Stimulated activated CD8-positive, alpha-beta memory T cell treated with anti-CD3 and anti-CD28 coated beads, Interleukin-4, amount 100 ng/mL, for 24 hours (primary cell): ENCODE results near the gene OR6Q1.
"Not testable (repeated sequence)": the region's sequence is repeated elsewhere in the genome, so short reads cannot be mapped to it uniquely, and the experiment has no call there.

Experiments used
- DNase-seq: peaks from one replicate; pipeline ENCODE4 v3.0.0-alpha.2; 2020; ENCODE audit warnings: low read depth

The OR6Q1 gene, protein sequence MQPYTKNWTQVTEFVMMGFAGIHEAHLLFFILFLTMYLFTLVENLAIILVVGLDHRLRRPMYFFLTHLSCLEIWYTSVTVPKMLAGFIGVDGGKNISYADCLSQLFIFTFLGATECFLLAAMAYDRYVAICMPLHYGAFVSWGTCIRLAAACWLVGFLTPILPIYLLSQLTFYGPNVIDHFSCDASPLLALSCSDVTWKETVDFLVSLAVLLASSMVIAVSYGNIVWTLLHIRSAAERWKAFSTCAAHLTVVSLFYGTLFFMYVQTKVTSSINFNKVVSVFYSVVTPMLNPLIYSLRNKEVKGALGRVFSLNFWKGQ

DNA sequence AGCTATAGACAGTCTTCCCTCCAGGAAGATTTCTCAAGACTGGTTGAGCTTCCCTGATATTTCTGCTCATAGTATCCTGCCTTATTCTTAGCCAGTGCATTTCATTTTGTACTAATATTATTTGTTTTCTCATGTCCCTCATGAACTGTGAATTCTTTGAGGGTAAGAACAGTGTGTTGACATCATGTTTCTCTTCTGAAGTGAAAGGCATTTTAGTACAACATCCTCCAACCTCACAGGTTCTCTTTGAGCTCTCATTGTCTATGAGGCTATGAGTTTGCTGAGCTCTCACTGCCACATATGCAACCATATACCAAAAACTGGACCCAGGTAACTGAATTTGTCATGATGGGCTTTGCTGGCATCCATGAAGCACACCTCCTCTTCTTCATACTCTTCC lies at the start of gene OR6Q1:
Gene OR6Q1 (plus strand): TSS at position 301 of the 400 bp plus-strand sequence. CDS start 0 bp downstream, at position 301.
- no peak for DNase-seq

DNA sequence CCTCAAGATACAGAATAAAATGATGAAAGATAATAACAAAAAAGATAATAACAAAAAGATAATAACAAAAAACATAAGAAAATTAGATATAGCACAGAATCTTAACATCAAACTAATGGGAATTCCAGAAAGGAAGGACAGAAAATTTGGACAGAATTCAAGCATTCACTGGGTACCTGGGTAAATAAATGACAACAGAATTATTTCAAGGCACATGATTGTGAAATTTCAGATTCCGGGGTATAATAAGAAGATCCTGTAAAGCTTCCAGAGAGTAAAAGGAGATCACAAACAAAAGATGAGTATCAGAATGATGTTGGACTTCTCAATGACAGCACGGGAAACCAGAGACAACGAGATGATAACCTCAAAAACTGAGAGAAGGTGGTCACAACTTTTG lies 49.2 kb upstream of the OR6Q1 start:
- DNase-seq, result no peak

DNA sequence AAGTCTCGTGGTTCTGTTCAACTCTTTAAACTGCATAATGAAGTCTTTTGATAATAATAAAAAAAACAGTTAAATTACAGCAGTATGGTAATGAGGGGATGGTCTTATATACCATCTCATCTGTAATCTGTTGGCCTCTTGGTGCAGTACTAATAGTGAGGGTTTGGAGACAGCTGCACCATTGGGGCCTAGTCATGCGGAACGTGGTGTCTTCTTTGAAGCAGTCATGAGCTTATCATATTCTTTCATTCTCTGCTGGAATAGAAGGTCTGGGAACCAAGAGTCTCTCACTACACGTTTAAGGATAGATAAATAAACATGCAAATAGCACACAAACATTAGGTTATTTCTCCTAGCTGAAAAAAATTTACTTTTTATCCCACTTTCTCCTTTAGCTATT lies 48.0 kb upstream of the OR6Q1 start:
- DNase-seq, result no peak

DNA sequence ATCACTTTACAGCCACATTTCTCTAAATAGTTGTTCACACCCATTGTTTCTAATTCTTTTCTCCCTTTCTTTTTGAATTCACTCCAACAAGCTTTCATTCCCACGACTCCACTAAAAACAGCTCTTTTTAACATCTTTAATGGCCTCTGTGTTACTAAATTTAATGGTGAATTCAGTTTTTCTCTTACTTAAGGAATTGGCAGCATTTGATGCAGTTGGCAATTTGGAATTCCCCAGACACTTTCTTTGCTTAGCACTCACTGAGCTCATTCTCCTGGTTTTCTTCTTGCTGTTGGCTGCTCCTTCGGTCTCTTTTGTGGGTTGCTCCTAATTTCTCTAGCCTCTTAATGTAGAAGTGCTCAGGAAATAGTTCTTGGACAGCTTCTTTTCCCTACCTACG lies 47.6 kb upstream of the OR6Q1 start:
- DNase-seq, result no peak

DNA sequence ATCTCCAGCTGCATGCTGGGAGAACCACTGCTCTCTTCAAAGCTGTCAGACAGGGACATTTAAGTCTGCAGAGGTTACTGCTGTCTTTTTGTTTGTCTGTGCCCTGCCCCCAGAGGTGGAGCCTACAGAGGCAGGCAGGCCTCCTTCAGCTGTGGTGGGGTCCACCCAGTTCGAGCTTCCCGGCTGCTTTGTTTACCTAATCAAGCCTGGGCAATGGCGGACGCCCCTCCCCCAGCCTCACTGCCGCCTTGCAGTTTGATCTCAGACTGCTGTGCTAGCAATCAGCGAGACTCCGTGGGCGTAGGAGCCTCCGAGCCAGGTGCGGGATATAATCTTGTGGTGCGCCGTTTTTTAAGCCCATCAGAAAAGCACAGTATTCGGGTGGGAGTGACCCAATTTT lies 31.2 kb upstream of the OR6Q1 start:
- not testable (repeated sequence) for DNase-seq

DNA sequence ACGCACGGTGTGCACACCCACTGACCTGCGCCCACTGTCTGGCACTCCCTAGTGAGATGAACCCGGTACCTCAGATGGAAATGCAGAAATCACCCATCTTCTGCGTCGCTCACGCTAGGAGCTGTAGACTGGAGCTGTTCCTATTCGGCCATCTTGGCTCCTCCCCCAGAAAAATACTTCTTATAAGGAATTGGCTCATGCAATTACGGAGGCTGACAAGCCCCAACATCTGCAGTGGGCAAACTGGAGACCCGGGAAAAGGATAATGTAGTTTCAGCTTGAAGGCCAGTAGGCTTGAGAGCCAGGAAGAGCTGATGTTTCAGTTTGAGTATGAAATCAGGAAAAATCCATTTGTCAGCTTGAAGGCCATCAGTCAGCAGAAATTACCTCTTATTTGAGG lies 30.7 kb upstream of the OR6Q1 start:
- not testable (repeated sequence) for DNase-seq

DNA sequence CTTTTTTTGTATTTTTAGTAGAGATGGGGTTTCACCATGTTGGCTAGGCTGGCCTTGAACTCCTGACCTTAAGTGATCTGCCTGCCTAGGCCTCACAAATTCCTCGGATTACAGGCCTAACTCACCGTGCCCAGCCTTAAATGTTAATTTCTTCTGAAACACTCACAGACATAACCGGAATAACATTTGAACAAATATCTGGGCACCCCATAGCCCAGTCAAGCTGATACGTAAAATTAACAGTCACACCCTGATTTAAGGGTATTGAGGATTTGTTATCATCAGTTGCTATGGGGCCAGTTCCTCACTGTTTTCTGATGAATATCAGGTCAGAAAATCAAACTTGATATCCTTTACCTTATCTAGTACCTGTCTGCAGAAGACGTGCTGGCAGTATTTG lies 30.1 kb upstream of the OR6Q1 start:
- DNase-seq, result no peak

DNA sequence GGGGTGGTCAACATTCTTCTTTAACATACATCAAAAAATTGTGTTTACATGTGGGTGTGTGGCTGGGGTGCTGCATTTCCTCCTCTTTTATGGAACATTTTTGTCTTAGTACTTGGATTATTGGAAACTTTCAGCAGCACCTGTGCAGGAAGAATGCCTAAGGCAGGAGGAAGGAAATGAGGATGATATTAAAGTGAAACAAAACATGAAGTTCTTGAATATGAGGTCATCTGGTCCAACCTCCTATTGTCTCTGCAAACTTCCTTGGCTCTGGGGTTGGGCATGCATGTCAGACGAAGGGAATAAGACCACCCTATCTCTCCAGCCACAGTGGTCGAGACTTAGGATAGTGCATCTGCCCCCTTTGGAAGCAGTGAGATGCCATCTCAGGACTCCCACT lies 27.7 kb upstream of the OR6Q1 start:
- DNase-seq, result no peak

DNA sequence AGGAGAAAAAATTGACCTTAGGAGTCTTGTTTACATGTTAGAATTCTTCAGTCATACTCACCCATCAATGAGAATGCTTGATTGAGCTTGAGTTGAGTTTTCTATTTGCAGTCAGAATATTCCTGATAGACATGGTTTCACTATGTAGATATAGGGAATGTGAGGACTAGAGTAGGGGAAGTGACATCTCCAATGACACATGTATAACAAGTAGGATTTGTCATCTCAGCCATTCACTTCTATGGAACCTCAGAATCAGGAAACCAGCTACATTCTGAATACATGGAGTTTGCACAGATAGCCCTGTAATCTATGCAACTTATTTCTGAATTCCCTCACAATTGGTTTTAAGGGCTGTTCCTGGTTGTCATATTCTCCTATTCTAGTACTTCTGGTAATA lies 27.2 kb upstream of the OR6Q1 start:
- DNase-seq, result no peak

DNA sequence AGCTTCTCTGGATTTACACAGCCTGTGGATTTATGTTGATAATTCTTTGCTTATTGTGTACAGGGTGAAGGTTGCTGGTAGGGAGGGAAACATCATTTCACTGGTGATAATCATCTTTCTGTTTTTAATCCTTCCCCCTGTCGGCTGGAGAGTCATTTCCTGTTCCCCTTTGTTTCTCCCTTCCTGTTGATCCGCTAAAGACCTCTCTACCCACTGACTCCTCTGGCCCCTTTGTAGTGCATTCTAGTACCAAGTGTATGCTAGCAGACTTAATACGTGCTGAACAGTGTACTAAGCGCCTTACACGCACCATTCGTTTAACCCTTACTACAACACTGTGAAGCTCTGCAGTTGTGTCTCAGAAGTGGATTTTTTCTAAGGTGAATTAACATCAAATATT lies 26.1 kb upstream of the OR6Q1 start:
- no peak for DNase-seq

DNA sequence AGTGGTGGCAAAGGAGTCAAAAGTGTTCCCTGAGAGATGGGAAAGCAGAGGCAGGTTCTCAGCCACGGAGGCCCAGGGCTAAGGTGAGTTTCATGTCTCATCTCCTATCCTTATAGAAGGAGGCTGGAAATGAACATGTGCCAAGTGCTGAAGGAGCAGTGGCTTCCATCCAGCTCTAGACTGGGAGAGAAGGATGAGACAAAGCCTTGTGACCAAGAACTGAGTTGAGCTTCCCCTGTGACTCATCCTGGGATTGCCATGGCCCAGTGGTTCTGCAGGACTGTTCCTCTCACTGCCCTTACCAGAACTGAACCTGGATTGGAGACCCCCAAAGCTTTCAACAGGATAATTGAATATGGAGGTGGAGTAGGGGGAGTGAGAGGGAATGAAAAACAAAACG lies 23.8 kb upstream of the OR6Q1 start:
- DNase-seq, result no peak

DNA sequence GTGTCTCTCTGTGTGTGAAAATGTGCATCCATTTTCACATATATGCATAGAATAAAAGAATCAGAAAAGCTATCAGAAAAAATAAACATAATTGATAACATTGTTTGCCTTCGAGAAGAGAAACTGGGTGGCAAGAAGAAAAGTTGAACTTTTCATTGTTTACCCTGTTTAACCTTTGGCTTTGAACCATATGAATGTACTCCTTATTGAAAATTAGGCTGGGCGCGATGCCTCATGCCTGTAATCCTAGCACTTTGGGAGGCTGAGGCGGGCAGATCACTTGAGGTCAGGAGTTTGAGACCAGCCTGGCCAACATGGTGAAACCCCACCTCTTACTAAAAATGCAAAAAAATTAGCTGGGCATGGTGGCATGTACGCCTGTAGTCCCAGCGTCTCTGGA lies 19.0 kb upstream of the OR6Q1 start:
- no peak for DNase-seq

DNA sequence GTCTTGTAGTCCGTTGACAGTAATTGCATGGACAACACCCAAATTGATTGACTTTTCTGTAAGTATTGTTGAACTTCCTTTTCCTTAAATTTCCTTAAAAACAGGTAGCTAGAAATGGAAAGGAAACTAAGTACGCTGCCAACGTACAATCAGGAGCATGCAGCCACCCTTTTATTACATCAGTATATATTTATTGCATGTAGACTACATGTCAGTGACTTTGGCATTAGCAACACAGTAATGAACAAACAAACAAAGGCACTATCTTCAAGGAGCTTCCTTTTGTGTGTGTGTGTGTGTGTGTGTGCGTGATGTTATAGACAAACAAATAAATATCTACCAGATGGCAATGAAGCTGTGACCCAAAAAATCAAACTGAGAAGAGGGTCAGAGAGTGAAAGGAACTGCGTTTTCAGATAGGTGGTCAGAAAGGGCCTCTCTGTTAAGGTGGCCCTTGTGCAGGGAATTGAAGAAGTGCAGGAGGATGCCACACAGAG lies 7.3 kb upstream of the OR6Q1 start, which contains the start of gene OR9Q1:
Gene OR9Q1 (plus strand): TSS at position 447 of the 497 bp plus-strand sequence. CDS start 155,564 bp downstream, outside the sequence.
- DNase-seq, result no peak

DNA sequence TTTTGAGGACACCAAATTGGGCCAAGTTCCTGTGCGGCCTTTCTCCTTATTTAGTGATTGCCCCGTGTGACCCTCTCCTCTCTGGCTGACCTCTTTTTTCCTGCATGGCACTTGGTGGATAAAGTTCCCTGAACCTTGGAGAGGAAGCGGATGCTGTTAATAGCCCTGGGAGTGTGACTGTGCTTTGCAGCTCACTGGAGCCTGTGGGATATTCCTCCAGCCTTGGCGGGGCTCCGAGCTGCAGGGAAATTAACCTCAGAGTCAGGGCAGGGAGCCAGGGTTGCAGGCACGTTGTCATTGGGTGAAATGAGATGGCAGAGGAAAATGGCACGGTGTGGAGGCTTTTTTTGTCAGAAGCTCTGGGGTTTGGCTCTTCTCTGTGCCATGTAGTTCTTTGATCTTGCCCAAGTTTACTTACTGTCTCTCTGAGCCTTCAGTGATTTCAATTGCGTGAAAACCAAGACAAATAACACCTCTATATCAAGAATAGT lies 6.1 kb upstream of the OR6Q1 start:
- DNase-seq, result no peak

DNA sequence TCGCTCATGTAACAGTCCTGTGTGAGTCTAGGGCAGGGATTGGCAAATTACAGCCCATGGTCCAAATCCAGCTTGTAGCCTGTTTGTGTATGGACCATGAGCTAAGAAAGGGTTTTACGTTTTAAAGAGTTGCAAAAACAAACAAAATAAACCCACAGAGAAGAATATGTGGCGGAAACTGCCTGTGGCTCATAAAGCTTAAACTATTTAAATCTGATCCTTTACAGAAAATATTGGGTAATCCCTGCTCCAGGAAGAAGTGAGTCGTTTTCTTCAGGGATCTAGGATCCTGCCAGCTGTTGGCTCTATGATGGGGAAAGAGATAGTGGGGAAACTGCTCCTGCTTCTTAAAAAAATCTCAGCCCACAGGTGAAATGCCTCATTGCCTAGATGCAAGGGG lies 3.4 kb upstream of the OR6Q1 start:
- no peak for DNase-seq

DNA sequence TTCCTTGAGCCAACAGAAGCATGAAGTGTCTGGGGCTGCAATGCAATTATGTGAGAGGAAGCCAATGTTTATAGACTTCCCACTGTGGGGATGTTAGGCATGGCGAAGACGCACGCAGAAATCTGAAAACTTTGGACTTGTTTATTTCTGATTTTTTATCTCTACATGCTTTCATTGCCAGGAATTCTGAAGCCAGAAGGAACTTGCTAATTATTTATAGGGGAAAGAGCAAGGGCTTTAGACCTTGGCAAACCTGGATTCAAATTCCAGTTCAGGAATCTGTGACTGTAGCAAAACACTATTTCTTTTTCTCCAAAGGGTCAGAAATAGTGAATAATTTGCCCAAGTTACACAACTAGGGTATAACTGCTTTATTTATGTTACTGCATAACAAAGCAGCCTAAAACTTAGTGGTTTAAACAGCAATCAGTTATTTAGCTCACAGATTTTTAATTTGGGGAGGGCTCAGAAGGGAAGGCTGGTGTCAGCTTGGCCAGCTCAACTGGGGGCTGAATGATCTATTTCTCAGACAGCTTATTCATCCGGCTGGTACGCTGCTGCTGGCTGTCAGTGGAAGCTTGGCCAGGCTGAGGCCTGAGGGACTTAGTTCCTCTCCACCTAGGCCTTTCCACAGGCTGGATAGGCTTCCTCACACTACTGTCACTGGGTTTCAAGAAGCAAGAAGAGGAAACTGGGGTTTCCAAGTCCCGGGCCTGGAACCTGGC lies 1.9 kb upstream of the OR6Q1 start:
- no peak for DNase-seq

DNA sequence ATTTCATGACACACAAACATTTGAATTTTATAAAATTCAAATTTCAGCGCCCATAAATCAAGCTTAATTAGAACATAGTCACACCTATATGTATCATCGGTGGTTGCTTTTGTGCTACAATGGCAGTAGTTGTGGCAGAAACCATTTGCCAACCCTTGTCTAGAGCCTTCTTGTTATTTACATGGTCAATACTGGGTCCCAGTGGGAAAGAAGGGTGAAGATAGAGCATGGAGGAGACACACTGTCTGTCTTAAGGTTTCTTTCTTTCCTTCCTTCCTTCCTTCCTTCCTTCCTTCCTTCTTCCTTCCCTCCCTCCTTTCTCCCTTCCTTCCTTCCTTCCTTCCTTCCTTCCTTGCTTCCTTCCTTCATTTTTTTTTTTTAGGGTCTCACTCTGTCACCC lies 3.7 kb downstream of the OR6Q1 start:
- no peak for DNase-seq

DNA sequence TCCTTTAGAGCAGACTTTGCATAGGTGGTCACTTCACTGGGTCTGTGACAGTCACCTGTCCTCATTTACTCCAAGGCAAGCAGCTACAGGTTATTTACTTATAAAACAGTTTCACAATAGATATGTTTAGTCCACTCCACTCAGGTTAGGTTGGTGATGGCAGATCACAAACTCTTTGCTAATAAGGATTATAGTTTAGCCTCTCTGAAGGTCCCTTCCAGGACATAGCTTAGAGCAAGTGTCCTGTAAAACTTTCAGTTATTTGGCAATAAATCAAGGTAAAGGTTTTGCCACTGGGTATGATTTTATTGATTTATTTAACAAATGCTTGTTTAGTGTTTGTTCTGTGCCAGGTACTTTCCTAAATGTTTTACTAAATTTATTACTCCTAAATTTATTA lies 8.8 kb downstream of the OR6Q1 start:
- no peak for DNase-seq

DNA sequence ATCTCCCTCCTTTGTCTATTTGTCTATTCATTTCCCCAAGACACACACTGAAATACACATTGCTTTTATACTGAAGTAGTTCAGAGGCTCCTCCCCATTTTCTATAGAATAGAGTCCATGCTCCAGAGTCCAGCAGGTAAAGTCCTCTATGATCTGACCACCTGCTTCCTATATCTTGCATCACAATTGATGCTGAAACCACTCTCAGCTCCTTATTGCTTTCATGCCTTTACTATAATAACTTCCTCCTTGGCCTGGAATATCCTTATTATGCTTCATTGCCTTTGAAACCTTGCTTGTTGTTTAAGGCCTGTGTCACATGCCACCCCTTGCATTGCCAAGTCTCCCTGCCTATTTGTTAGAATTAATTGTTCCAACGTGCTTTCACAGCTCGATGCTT lies 12.6 kb downstream of the OR6Q1 start:
- DNase-seq, result no peak

DNA sequence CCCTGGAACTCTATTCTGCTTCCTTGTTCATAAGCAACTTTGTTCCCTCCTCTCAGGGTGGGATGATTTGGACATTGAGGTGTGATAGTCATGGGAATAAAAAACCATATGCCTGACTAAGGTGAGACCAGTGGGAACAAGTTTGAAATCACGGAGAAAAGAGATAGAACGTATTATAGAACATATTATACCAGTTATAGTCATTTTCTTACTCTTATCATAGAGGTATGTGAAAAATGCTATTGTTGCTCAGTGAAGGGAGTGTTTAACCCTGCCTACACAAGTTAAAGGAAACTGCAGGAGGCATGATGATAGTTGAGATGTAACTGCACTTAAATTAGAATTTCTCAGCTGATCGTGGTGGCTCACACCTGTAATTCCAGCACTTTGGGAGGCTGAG lies 15.5 kb downstream of the OR6Q1 start:
- DNase-seq, result no peak

DNA sequence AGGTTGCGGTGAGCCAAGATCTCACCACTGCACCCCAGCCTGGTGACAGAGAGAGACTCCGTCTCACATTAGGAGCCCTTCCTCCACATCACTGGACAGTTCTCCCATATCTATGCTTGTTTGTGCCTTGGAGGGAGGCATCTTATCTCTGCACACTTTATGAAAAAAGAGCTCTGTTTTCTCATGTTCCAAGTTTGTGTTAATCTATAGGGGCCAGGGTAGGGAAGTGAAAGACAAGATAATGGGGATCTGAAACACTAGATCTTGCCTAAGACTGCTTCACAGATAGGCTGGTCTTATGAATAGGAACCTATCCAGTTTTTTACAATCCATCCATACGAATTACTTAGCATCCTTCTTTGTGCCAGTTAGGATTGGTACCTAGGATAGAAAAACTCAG lies 17.1 kb downstream of the OR6Q1 start:
- no peak for DNase-seq

DNA sequence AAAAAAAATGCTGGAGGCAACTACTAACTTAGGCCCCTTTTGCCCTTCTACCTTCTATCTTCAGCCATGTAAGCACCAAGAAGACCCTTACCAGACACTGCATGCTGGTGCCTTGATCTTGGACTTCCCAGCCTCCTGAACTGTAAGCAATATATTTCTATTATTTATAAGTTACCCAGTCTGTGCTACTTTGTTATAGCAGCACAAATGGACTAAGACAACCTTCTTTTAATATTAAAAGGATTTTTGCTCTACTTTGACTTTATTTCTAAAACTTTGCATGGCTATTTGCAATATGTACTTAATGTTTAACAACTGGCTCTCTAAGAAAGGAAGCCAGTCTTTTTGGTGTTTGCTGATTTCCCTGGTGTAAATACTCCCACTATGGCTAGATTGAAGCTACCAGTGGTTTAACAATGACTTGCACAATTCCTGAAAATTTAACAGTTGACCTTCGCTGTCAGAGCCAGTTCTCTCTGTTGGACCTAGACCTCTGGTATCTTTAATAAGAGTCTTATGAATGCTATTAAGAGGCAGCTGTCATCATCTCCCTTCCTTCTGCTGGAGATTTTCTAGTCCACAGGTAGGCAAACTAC lies 25.2 kb downstream of the OR6Q1 start:
- DNase-seq, result no peak

DNA sequence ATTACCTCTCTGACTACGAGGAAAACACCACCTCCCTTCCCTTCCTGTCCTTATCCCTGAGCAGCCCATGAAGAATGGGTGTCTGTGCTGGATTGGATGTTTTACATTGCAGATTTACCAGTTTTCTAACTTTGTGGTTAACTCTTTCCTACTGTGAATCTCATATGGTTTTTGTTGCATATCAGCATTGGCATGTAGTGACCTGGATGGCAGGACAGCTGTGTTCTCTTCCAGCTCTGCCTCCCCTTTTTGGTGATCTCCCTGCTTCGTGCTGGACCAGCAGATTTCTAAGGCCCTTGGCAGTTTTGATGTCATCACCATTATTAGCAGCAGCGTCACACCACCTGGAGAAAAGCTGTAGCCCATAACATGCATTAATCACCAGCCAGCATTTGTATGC lies 26.7 kb downstream of the OR6Q1 start:
- no peak for DNase-seq
